ENCODE measurements around the gene MEI1.

Gene MEI1

GRCh38 chr22:41810022-41810421 is 110.7 kb downstream of the MEI1 start:
- H3K4me3 ChIP-seq (ENCODE audit: low read length) = no peak overlapping the region
- DNase-seq (ENCODE audit: low read depth, low spot score) = no peak

DNA sequence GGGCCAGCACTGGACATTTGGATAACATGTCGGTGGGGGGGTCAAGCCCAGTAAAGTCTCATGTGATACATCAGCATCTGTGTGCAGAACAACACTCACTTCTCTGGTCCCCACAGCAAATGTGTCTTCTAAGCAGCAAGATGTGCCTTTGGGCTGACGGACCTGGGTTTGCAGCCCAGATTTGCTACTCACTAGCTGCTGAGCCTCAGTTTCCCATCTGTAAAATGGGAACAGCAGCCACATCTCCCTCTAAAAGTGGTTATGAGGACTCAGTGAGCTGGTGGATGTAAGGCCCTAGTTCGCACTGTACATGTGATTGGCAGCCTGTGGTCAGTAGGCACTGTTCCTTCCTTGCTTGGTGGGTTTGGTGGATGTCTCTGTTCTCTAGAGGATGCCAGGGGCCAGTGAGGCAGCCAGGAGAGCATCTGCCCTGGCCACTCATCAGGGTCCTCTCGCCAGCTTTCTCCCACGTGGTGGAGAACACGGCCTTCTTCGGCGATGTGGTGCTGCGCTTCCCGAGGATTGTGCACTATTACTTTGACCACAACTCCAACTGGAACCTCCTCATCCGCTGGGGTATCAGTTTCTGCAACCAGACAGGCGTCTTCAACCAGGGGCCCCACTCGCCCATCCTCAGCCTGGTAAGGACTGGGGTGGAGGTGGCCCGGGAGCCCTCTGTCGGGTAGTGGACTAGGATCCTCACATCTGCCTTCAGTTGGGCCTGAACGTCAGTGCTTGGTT is 113.7 kb downstream of the MEI1 start:
- H3K4me3 ChIP-seq (ENCODE audit: low read length) = no peak overlapping the region
- DNase-seq (ENCODE audit: low read depth, low spot score) = no peak

DNA sequence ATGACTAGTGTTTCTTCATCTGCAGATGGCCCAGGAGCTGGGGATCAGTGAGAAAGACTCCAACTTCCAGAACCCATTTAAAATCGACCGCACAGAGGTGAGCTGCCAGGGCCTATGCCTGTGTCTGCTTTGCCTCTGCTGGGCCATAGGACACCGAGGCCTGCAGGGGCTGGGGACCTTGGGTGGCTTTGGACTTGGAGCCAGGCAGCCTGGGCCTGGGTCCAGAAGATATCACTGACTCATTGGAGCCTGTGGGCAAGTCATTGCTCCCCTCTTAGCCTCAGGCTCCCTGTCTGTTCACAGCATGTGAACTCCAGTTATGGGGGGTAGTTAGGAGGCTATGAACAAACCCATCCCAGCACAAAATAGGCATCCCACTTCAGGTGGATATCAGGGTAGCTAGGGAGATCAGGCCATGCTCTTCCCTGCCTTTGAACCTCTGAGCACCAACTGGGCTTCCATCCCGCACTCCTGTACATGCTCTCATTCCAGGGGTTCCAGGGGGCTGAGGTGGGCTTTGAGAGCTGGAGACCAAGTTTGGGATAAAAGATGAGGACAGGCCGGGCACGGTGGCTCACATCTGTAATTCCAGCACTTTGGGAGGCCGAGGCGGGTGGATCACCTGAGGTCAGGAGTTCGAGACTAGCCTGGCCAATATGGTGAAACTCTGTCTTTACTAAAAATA is 114.6 kb downstream of the MEI1 start:
- H3K4me3 ChIP-seq (ENCODE audit: low read length) = no peak overlapping the region
- no peak for DNase-seq (ENCODE audit: low read depth, low spot score)

DNA sequence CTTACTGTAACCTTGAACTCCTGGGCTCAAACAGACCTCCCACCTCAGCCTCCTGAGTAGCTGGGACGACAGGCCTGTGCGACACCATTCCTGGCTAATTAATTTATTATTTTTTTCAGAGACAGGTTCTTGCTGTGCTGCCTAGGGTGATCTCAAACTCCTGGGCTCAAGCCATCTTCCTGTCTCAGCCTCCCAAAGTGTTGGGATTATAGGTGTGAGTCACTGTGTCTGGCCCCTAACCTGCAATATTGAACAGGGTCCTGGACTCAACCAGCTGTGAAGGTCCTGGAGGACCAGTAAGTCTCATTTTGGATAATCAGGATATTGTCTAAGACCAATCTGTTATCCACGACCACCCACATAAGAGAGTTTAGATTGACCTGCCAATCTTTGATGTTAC is 116.4 kb downstream of the MEI1 start:
- no peak for DNase-seq (ENCODE audit: low read depth, low spot score)
- H3K4me3 ChIP-seq (ENCODE audit: low read length) = no peak overlapping the region

DNA sequence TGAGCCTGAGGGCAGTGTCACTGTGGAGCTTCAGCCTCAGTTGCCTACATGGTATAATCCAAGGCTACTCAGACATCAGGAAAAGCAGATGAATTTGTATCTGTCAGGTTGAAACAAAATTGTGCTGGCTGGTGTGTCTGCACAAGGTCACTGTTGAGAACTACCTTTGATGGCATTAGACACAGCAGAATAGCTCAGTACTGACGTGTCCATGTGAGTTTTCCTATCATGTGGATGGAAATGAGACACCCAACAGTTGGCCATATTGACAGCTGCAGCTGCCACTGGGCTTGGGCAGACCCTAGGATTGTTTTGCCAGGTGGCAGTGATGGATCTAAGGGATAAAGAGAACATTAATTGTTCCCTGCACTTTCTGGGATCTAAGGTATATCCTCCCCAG is 116.9 kb downstream of the MEI1 start:
- no peak overlapping the region for H3K4me3 ChIP-seq (ENCODE audit: low read length)
- no peak for DNase-seq (ENCODE audit: low read depth, low spot score)

- no peak overlapping the region for H3K4me3 ChIP-seq (ENCODE audit: low read length)
- no peak for DNase-seq (ENCODE audit: low read depth, low spot score)
These were observed 117.6 kb downstream of the MEI1 start for GRCh38 chr22:41816871-41817270.

GRCh38 chr22:41818011-41818410 is 118.7 kb downstream of the MEI1 start:
- DNase-seq (ENCODE audit: low read depth, low spot score) = no peak

DNA sequence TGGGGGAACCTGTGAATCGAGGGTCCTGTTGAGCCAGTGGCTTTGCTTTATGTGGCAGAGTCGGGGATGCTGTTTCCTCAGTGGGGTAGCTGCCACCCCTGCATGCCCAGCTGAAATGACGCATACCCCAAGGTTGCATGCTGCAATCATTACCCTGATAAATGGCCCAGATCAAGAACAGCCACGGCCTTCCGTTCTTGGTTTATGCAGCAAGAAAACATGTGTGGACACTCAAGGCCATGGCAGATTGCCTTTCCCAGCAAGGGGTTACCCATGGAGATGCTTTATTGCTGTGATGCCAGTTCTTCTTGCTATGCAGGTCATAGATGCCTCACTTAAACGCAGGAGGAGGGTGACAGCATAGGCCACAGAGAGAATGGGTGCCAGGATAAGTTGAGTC is 119.3 kb downstream of the MEI1 start:
- no peak overlapping the region for H3K4me3 ChIP-seq (ENCODE audit: low read length)
- no peak for DNase-seq (ENCODE audit: low read depth, low spot score)

More at GRCh38 chr22:41818011-41818410, 118.7 kb downstream of the MEI1 start:
- H3K4me3 ChIP-seq (ENCODE audit: low read length) = no peak overlapping the region

- no peak for DNase-seq (ENCODE audit: low read depth, low spot score)
- H3K4me3 ChIP-seq (ENCODE audit: low read length) = no peak overlapping the region
These were observed 120.0 kb downstream of the MEI1 start for GRCh38 chr22:41819257-41819656.

DNA sequence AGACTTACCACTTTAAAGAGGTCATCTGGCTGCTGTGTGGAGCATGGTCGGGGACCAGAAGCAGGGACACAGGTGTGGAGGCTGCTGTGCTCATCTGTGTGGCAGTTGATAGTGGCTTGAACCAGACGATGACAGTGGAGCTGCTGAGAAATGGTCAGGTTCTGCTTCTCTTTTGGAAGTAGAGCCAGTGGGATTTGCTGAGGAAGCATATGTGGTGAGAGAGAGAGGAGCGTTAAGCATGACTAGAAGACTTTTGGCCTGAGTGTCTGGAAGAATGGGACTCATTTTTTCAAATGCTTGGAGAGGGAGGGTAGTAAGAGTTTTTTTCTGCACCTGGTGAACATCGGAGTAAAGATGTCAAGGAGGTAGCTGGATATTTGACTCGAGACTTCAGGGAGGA is 121.1 kb downstream of the MEI1 start:
- H3K4me3 ChIP-seq (ENCODE audit: low read length) = no peak overlapping the region
- DNase-seq (ENCODE audit: low read depth, low spot score) = no peak

GRCh38 chr22:41821471-41822316 is 122.4 kb downstream of the MEI1 start:
- DNase-seq (ENCODE audit: low read depth, low spot score) = no peak
- H3K4me3 ChIP-seq (ENCODE audit: low read length) = no peak overlapping the region

GRCh38 chr22:41822317-41823057 is 123.2 kb downstream of the MEI1 start:
- peak; percentile 71 for DNase-seq (ENCODE audit: low read depth, low spot score)
- no peak overlapping the region for H3K4me3 ChIP-seq (ENCODE audit: low read length)

- H3K4me3 ChIP-seq (ENCODE audit: low read length) = no peak overlapping the region
- DNase-seq (ENCODE audit: low read depth, low spot score) = no peak
These were observed 124.5 kb downstream of the MEI1 start for GRCh38 chr22:41823797-41824196.

GRCh38 chr22:41825376-41825775 is 126.1 kb downstream of the MEI1 start:
- no peak overlapping the region for H3K4me3 ChIP-seq (ENCODE audit: low read length)
- no peak for DNase-seq (ENCODE audit: low read depth, low spot score)

- H3K4me3 ChIP-seq (ENCODE audit: low read length) = no peak overlapping the region
- DNase-seq (ENCODE audit: low read depth, low spot score) = no peak
These were observed 126.7 kb downstream of the MEI1 start for GRCh38 chr22:41826021-41826420.

DNA sequence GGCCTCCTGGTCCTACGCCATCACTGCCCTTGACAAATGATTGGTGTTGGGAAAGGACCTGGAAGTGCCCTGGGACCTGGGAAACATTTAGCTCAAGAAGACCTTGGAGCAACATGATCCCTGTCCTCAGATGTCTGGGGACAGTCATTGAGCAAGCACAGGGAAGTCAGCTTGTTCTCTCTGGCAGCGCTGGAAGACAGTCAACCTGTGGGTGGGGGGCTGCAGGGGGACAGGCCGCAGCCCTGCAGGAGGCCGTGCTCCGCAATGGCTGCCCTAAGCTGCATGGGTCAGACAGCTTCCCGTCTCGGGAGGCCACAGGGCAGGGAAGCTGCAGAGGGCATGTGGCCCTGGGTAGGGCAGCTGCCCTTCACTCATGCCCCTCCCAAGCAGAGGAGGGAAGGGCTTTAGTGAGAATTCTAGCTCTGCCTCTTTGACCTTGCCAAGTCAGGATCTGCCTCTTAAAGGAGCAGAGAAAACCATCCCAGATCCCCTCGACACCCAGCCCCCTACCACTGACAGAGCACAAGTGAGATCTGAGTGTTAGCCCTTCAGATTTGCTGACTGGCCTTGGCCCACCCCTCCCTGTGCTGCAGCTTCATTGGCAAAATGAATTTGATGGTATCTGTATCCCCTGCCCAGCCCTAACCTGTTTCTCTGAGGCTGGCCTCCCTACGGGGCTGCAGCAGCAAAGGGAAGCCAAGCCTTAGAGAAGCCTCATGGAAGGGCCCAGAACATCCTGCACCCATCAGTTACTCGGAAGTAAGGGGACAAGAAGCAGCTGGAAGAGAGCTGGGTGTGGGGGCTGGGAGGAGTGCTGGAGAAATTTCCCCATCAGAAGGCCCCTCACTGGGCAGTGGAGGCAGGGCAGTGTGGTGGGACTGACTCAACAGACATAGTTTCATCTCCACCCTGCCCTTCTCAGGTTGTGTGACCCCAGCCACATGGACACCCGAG is 127.4 kb downstream of the MEI1 start:
- DNase-seq (ENCODE audit: low read depth, low spot score) = no peak
- no peak overlapping the region for H3K4me3 ChIP-seq (ENCODE audit: low read length)

GRCh38 chr22:41827671-41828070 is 128.4 kb downstream of the MEI1 start:
- no peak overlapping the region for H3K4me3 ChIP-seq (ENCODE audit: low read length)
- DNase-seq (ENCODE audit: low read depth, low spot score) = no peak

DNA sequence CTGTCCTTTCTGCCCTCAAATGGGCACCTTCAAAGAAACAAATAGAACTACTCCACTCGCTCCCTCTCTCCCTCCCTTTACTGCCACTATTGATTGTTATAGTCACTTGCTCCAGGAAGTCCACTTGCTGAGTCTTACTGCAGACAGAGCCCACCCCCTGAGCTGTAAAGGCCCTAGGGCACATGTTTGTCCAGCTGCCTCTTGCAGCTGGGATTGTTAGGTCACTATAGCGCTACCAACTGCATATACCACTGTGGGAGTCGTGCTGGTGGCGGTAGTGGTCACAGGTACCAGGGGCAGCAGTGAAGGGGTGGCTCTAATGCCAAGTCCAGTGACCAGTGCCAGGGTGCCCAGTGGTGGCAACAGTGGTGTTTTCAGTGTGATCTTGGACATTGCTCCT is 129.2 kb downstream of the MEI1 start:
- no peak overlapping the region for H3K4me3 ChIP-seq (ENCODE audit: low read length)
- DNase-seq (ENCODE audit: low read depth, low spot score) = no peak

All from Jurkat, Clone E6-1 (cell line).